H1 (cell line): ENCODE results near the gene TFF3. TPM values are rescaled to one million over a fixed set of nuclear protein-coding genes. Genes with fewer than 3 reads are reported as not detected.

Source experiments
- CTCF ChIA-PET: fragments of 300-600 bp; sonication (Branson Sonifier 250); formaldehyde crosslinking; loops from one replicate; lab custom pipeline; 2021; ENCODE audit not compliant: partially characterized antibody; lab: Charles Lee
- POLR2A ChIA-PET: fragments of 300-600 bp; sonication (Branson Sonifier 250); formaldehyde crosslinking; loops from one replicate; lab custom pipeline; 2021; ENCODE audit warnings: inconsistent platforms; ENCODE audit not compliant: partially characterized antibody; lab: Charles Lee
- DNase-seq, 2 experiments: peaks; one replicate each; pipeline versions ENCODE4 v3.0.0 to v3.0.0-alpha.2; 2010 to 2022; ENCODE audit warnings: low spot score in 2 of 2, low read depth in 1 of 2, mixed read lengths in 1 of 2
- FAIRE-seq: peaks from 2 replicates; lab custom pipeline; 2011; peaks lifted over from hg19 to GRCh38; lab: Jason Lieb, UNC
- H2AFZ ChIP-seq: 2 replicates; pipeline ENCODE4 v1.8.1; 2012; ENCODE audit warnings: low read length, inconsistent platforms
- H2AK5ac ChIP-seq: 2 replicates; pipeline ENCODE4 v1.6.1; 2013; ENCODE audit warnings: low read depth, low read length
- H2BK120ac ChIP-seq: replicated peaks from 2 replicates; pipeline ENCODE3; 2013; ENCODE audit warnings: low read depth, low read length, inconsistent platforms
- H2BK12ac ChIP-seq: 2 replicates; pipeline ENCODE4 v1.6.1; 2013; ENCODE audit warnings: low read depth, low read length
- H2BK15ac ChIP-seq: 2 replicates; pipeline ENCODE4 v1.6.1; 2013; ENCODE audit warnings: low read length
- H2BK20ac ChIP-seq: 2 replicates; pipeline ENCODE4 v1.6.1; 2013; ENCODE audit warnings: low read length
- H2BK5ac ChIP-seq: 2 replicates; pipeline ENCODE4 v1.6.1; 2013; ENCODE audit warnings: low read depth, low read length
- H3K14ac ChIP-seq: 2 replicates; pipeline ENCODE4 v1.6.1; 2013; ENCODE audit warnings: inconsistent platforms; ENCODE audit not compliant: insufficient read length
- H3K18ac ChIP-seq: 2 replicates; pipeline ENCODE4 v1.6.1; 2013; ENCODE audit warnings: low read length; ENCODE audit errors: extremely low read depth
- H3K23ac ChIP-seq: 2 replicates; pipeline ENCODE4 v1.6.1; 2013; ENCODE audit warnings: inconsistent platforms; ENCODE audit not compliant: insufficient read length
- H3K23me2 ChIP-seq: 2 replicates; pipeline ENCODE4 v1.6.1; 2013; ENCODE audit warnings: low read depth, low read length
- H3K27ac ChIP-seq: 2 replicates; pipeline ENCODE4 v1.6.1; 2011; ENCODE audit warnings: low read depth, low read length, inconsistent platforms
- H3K27me3 ChIP-seq, 4 experiments: replicated peaks in 1 of 4; 1 replicate in 1 of 4; 2 replicates in 3 of 4; pipeline versions ENCODE4 v1.6.1 to v1.8.1; 2011 to 2013; ENCODE audit warnings: low read length in 3 of 4, mild to moderate bottlenecking in 3 of 4, inconsistent platforms in 2 of 4, mixed read lengths in 2 of 4, moderate library complexity in 1 of 4; ENCODE audit not compliant: control insufficient read depth in 3 of 4, insufficient read depth in 3 of 4; ENCODE audit errors: extremely low read depth in 1 of 4
- H3K36me3 ChIP-seq, 4 experiments: 2 replicates each; pipeline versions ENCODE4 v1.6.1 to v1.8.1; 2011 to 2013; ENCODE audit warnings: mild to moderate bottlenecking in 4 of 4, low read length in 3 of 4, moderate library complexity in 2 of 4, control low read depth in 1 of 4, inconsistent platforms in 1 of 4; ENCODE audit not compliant: insufficient read depth in 4 of 4, control insufficient read depth in 2 of 4
- H3K4ac ChIP-seq: replicated peaks from 2 replicates; pipeline ENCODE3; 2013; ENCODE audit warnings: low read length, low read depth, mixed read lengths, inconsistent platforms; ENCODE audit not compliant: insufficient read length
- H3K4me1 ChIP-seq, 4 experiments: replicated peaks in 1 of 4; 1 replicate in 1 of 4; 2 replicates in 3 of 4; pipeline versions ENCODE4 v1.6.1 to v1.8.1; 2011 to 2013; ENCODE audit warnings: low read length in 3 of 4, inconsistent platforms in 2 of 4, mixed read lengths in 1 of 4; ENCODE audit not compliant: insufficient read depth in 4 of 4, control insufficient read depth in 3 of 4
- H3K4me2 ChIP-seq, 2 experiments: 2 replicates each; pipeline versions ENCODE4 v1.6.1 to v1.8.1; 2011 to 2013; ENCODE audit warnings: low read depth in 2 of 2, low read length in 2 of 2, control low read depth in 1 of 2, inconsistent platforms in 1 of 2, mild to moderate bottlenecking in 1 of 2; ENCODE audit not compliant: insufficient read depth in 1 of 2
- H3K4me3 ChIP-seq, 4 experiments: fragments of 200-600, 300-600 bp in 1 of 4; sonication (generic), shearing (Covaris generic), sonication (Bioruptor Twin) in 1 of 4; 2 replicates each; pipeline versions ENCODE4 v1.5.1 to v1.8.1; 2011 to 2016; ENCODE audit warnings: low read length in 4 of 4, low read depth in 3 of 4, control low read depth in 2 of 4, inconsistent platforms in 2 of 4, mild to moderate bottlenecking in 2 of 4, mixed read lengths in 1 of 4, moderate library complexity in 1 of 4; ENCODE audit not compliant: insufficient read depth in 2 of 4; ENCODE audit errors: extremely low read depth in 1 of 4
- H3K56ac ChIP-seq: replicated peaks from 2 replicates; pipeline ENCODE3; 2013; ENCODE audit warnings: low read depth, mild to moderate bottlenecking, mixed read lengths, low read length, inconsistent platforms; ENCODE audit not compliant: insufficient read length
- H3K79me1 ChIP-seq: 2 replicates; pipeline ENCODE4 v1.6.1; 2013; ENCODE audit warnings: low read depth, low read length, control low read depth
- H3K79me2 ChIP-seq, 2 experiments: 2 replicates each; pipeline versions ENCODE4 v1.6.1 to v1.8.1; 2012 to 2013; ENCODE audit warnings: low read length in 2 of 2, mild to moderate bottlenecking in 2 of 2, inconsistent platforms in 1 of 2; ENCODE audit not compliant: insufficient read depth in 2 of 2, control insufficient read depth in 1 of 2
- H3K9ac ChIP-seq, 4 experiments: replicated peaks in 1 of 4; 1 replicate in 1 of 4; 2 replicates in 3 of 4; pipeline versions ENCODE4 v1.6.1 to v1.8.1; 2011 to 2013; ENCODE audit warnings: low read depth in 3 of 4, low read length in 3 of 4, control low read depth in 2 of 4, mild to moderate bottlenecking in 2 of 4, moderate library complexity in 2 of 4, inconsistent platforms in 1 of 4; ENCODE audit errors: extremely low read depth in 1 of 4
- H3K9me3 ChIP-seq, 2 experiments: 2 replicates each; pipeline versions ENCODE4 v1.6.1 to v1.8.1; 2012 to 2013; ENCODE audit warnings: mild to moderate bottlenecking in 2 of 2, moderate library complexity in 2 of 2, control low read depth in 1 of 2, inconsistent platforms in 1 of 2, low read depth in 1 of 2, low read length in 1 of 2, mixed read lengths in 1 of 2; ENCODE audit not compliant: insufficient read depth in 2 of 2
- H4K20me1 ChIP-seq, 2 experiments: replicated peaks in 1 of 2; 2 replicates each; pipeline versions ENCODE3 to v1.8.1; 2011 to 2013; ENCODE audit warnings: inconsistent platforms in 2 of 2, low read length in 2 of 2, mild to moderate bottlenecking in 1 of 2; ENCODE audit not compliant: insufficient read depth in 2 of 2, control insufficient read depth in 1 of 2
- H4K5ac ChIP-seq: 2 replicates; pipeline ENCODE4 v1.6.1; 2013; ENCODE audit warnings: low read length, low read depth, mixed read lengths, inconsistent platforms; ENCODE audit not compliant: insufficient read length
- H4K8ac ChIP-seq: 2 replicates; pipeline ENCODE4 v1.8.0; 2013; ENCODE audit warnings: mild to moderate bottlenecking, moderate library complexity, low read length, inconsistent platforms; ENCODE audit not compliant: insufficient read depth; ENCODE audit errors: extremely low read depth
- H4K91ac ChIP-seq: replicated peaks from 2 replicates; pipeline ENCODE3; 2013; ENCODE audit warnings: low read length, mixed read lengths, inconsistent platforms; ENCODE audit not compliant: insufficient read length
- CREB1 ChIP-seq: IDR thresholded peaks from 2 replicates; pipeline ENCODE4 v1.6.1; 2012; ENCODE audit warnings: inconsistent platforms
- EGR1 ChIP-seq: IDR thresholded peaks from 2 replicates; pipeline ENCODE4 v1.6.1; 2011; ENCODE audit warnings: low read depth, low read length, borderline replicate concordance
- MAFK ChIP-seq: IDR thresholded peaks from 2 replicates; pipeline ENCODE4 v1.6.1; 2012; ENCODE audit warnings: low read depth, mild to moderate bottlenecking, improper control_type of control experiment, low read length
- RXRA ChIP-seq: IDR thresholded peaks from 2 replicates; pipeline ENCODE4 v1.6.1; 2011; ENCODE audit warnings: low read depth, mild to moderate bottlenecking, low read length, moderate library complexity; ENCODE audit not compliant: insufficient read depth
- SUZ12 ChIP-seq: fragments of 200-600 bp; sonication (generic); IDR thresholded peaks from 2 replicates; pipeline ENCODE4 v1.6.1; 2012; ENCODE audit warnings: mild to moderate bottlenecking, inconsistent platforms, low read length, moderate library complexity, mixed read lengths
- WGBS, 2 experiments: shearing (Covaris generic) in 1 of 2; methylation state at CpG; one replicate each; pipeline versions ENCODE4 v1.1.6 to v1.1.7; 2013 to 2015; ENCODE audit warnings: low lambda C conversion rate in 2 of 2, mixed read lengths in 2 of 2, inconsistent platforms in 1 of 2, low coverage in 1 of 2, missing lambda C conversion rate in 1 of 2; ENCODE audit not compliant: insufficient replicate concordance in 2 of 2, insufficient coverage in 1 of 2, insufficient read length in 1 of 2; ENCODE audit errors: extremely low coverage in 1 of 2, missing lambda C conversion rate in 1 of 2; 5-methylcytosine and 5-hydroxymethylcytosine counted together
- polyA plus RNA-seq, 7 experiments: library from polyadenylated mRNA; depleted of rRNA in 3 of 7; stranded (reverse) in 5 of 7; unstranded in 2 of 7; fragments of >200 nt in 5 of 7; fragments of 200-250 nt in 2 of 7; gene quantifications; 1 replicate in 5 of 7; 2 replicates in 1 of 7; 4 replicates in 1 of 7; pipeline versions ENCODE4 v1.2.1 to v1.2.3, GENCODE V29; 2011 to 2013; ENCODE audit warnings: missing spikeins in 2 of 7, mixed read lengths in 2 of 7
- total RNA-seq: library from RNA; stranded (reverse); fragmentation: NEBNext Ultra II Directional; extraction: Animal tissue kit (Norgen Biotek cat#: 25700); gene quantifications from 2 replicates; pipeline ENCODE4 v1.2.1, GENCODE V29; 2021

The TFF3 gene
- total and polyA plus RNA-seq, 2 of the 8 experiments (the other 6 are each of a cell fraction or from before 2014, with no cell fraction given), result 1.7 to 6.7 TPM

DNA sequence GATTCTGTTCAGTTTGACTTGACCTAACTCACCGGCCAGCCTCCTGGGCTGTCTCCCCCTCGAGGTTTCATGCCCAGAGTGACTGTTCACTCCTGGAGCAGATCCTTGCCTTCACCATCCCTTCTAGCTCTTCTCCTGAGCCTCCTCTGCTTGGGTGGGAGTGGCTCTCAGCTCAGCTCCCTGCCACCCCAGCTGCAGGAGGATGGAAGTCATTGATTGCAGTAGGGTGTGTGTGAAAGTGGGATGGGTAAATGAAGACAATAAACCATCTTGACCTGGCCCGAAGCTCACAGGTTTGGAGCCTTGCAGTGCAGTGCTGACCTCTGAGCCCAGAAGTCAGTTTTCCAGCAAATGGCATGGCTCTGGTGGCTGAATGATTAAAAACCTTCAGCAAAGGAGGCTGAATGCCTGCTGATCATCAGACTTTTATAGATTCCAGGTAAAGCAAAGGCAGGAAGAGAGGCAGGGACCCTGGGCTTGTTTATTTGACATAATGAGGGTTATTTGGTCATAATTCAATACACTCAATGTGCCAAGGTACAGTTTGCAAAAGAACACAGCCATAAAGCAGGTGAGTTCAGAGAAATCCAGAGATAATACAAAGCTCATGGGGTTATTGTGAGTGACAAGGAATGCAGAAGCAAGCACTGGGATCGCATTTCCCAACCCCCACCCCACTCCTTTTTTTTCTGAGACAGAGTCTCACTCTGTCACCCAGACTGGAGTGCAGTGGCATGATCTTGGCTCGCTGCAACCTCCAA is 17.5 kb upstream of the TFF3 start:
- TF ChIP-seq MAFK (no peak), EGR1 (no peak), CREB1 (no peak), RXRA (no peak), SUZ12 (no peak)
- no peak overlapping the region for H3K23ac ChIP-seq
- H3K27ac ChIP-seq, result no peak overlapping the region
- H4K5ac ChIP-seq, result no peak overlapping the region
- POLR2A ChIA-PET, result no interaction called here
- no peaks in the 10 kb centered on the region for H4K20me1 ChIP-seq
- H3K79me1 ChIP-seq, result no peaks in the 10 kb centered on the region
- FAIRE-seq (no peak), DNase-seq (no peak)
- H3K79me2 ChIP-seq, result no peaks in the 10 kb centered on the region
- H2BK20ac ChIP-seq, result no peak overlapping the region
- H2BK5ac ChIP-seq, result peak overlapping the region; percentile 20; the same call in 1 of the 2 replicates
- H3K4me1 ChIP-seq, result peaks cover 0 to 13% (median 2%) of the 10 kb centered on the region in 4 experiments; a peak in 4 of 7 replicates
- H3K18ac ChIP-seq, result no peak overlapping the region
- H3K4ac ChIP-seq, result no peak overlapping the region
- no peaks in the 10 kb centered on the region for H3K36me3 ChIP-seq
- peaks cover 12 to 16% of the 10 kb centered on the region in 2 experiments for H3K9me3 ChIP-seq
- no peak overlapping the region for H2AK5ac ChIP-seq
- H3K4me2 ChIP-seq, result no peak overlapping the region
- peak overlapping the region; percentile 72; the same call in 1 of the 2 replicates for H2BK12ac ChIP-seq
- H3K4me3 ChIP-seq, result no peak overlapping the region
- H2BK15ac ChIP-seq, result no peak overlapping the region
- no peak overlapping the region for H3K56ac ChIP-seq
- H3K23me2 ChIP-seq, result no peaks in the 10 kb centered on the region
- CTCF ChIA-PET, result interaction anchor here (11.6 kb wide), 1 partner anchor 18 kb away, joined by 137 read pairs; the partner anchor contains the start of gene TFF3
- H4K91ac ChIP-seq, result no peak overlapping the region
- H3K27me3 ChIP-seq, result no peaks in the 10 kb centered on the region
- no peak overlapping the region for H2AFZ ChIP-seq
- H2BK120ac ChIP-seq, result no peak overlapping the region
- no peak overlapping the region for H3K14ac ChIP-seq
- 79% methylated on average over 5 of the region's 5 CpGs; no CpG with 5 or more reads in 1 of the 2 experiments for WGBS, 2 experiments
- no peak overlapping the region for H3K9ac ChIP-seq
- H4K8ac ChIP-seq, result no peak overlapping the region
